Liver (tissue), 3 donors: Measurements from ENCODE around the gene DNAJA2.

ENCODE experiments used
- ATF3 ChIP-seq: IDR thresholded peaks from 2 replicates; pipeline ENCODE4 v1.6.1; 2016; ENCODE audit warnings: antibody characterized with exemption
- CTCF ChIP-seq: fragments of 150-350 bp; IDR thresholded peaks from 2 replicates; pipeline ENCODE4 v1.5.1; 2017; ENCODE audit warnings: improper control_type of control experiment, low read depth, low read length; ENCODE audit not compliant: missing input control
- GABPA ChIP-seq, 2 donors: IDR thresholded peaks in 1 of 2; conservative IDR thresholded peaks in 1 of 2; 2 replicates each; pipeline ENCODE4 v1.6.1; 2016; ENCODE audit warnings: antibody characterized with exemption in 2 of 2, mild to moderate bottlenecking in 1 of 2, moderate library complexity in 1 of 2
- RAD21 ChIP-seq, 2 donors: IDR thresholded peaks; 2 replicates each; pipeline ENCODE4 v1.6.1; 2016; ENCODE audit warnings: antibody characterized with exemption in 2 of 2, mild to moderate bottlenecking in 2 of 2
- REST ChIP-seq: IDR thresholded peaks from 2 replicates; pipeline ENCODE4 v1.6.1; 2016; ENCODE audit warnings: antibody characterized with exemption, mild to moderate bottlenecking
- RXRA ChIP-seq, 2 donors: IDR thresholded peaks; 2 replicates each; pipeline ENCODE4 v1.6.1; 2017 to 2018; ENCODE audit warnings: antibody characterized with exemption in 2 of 2, mild to moderate bottlenecking in 1 of 2
- SP1 ChIP-seq: IDR thresholded peaks from 2 replicates; pipeline ENCODE4 v1.6.1; 2018; ENCODE audit warnings: antibody characterized with exemption, mild to moderate bottlenecking
- TAF1 ChIP-seq: conservative IDR thresholded peaks from 2 replicates; pipeline ENCODE4 v1.6.1; 2016; ENCODE audit warnings: antibody characterized with exemption, mild to moderate bottlenecking
- ZBTB33 ChIP-seq: IDR thresholded peaks from 2 replicates; pipeline ENCODE4 v1.6.1; 2016; ENCODE audit warnings: antibody characterized with exemption
- donor health status: healthy.
- donor health status: healthy.

GRCh38 chr16:46920402-46921068 lies 52.9 kb downstream of the DNAJA2 start:
- peak in 1 of 2 donors; percentile 55 for TF ChIP-seq RAD21 (IDR thresholded peaks at IDR 0.05)
- no peak for TF ChIP-seq TAF1
- TF ChIP-seq ATF3: no peak
- TF ChIP-seq CTCF: no peak
- peak; percentile 62 to 77 for TF ChIP-seq RXRA (IDR thresholded peaks at IDR 0.05)
- TF ChIP-seq ZBTB33: no peak
- TF ChIP-seq REST: no peak
- peak; percentile 49 for TF ChIP-seq SP1
- peak in 1 of 2 donors; percentile 7 for TF ChIP-seq GABPA (IDR thresholded peaks at IDR 0.05 in 1 of 2, conservative IDR thresholded peaks at IDR 0.05 in 1 of 2)
